Peyer's patch (tissue), 4 donors: ENCODE measurements around the gene DPF1. TPM values are rescaled to one million over a fixed set of nuclear protein-coding genes. Genes with fewer than 3 reads are reported as not detected.

Experiments used
- DNase-seq, 3 donors: peaks; one replicate each; pipeline ENCODE4 v3.0.0-alpha.2; 2017 to 2019
- H3K27ac ChIP-seq, 4 donors: fragments of 200-600 bp; sonication (generic); one replicate each; pipeline ENCODE4 v1.5.1; 2016 to 2019
- H3K27me3 ChIP-seq, 2 donors: fragments of 200-600 bp; sonication (generic); one replicate each; pipeline ENCODE4 v1.5.1; 2019
- H3K36me3 ChIP-seq, 3 donors: fragments of 200-600 bp; sonication (generic); one replicate each; pipeline ENCODE4 v1.5.1; 2016 to 2019
- H3K4me1 ChIP-seq, 4 donors: fragments of 200-600 bp; sonication (generic); one replicate each; pipeline ENCODE4 v1.5.1; 2016 to 2019
- H3K4me3 ChIP-seq, 4 donors: fragments of 200-600 bp; sonication (generic); 1 replicate in 3 of 4; 2 replicates in 1 of 4; pipeline ENCODE4 v1.5.1; 2016 to 2019; ENCODE audit warnings: mild to moderate bottlenecking in 1 of 4
- H3K9me3 ChIP-seq, 4 donors: fragments of 200-600 bp; sonication (generic); one replicate each; pipeline ENCODE4 v1.5.1; 2016 to 2019; ENCODE audit warnings: mild to moderate bottlenecking in 1 of 4
- CTCF ChIP-seq, 6 experiments: fragments of 450-650 bp in 4 of 6; fragments of 200-600 bp in 2 of 6; sonication (generic) in 1 of 6; IDR thresholded peaks; one replicate each; pipeline ENCODE4 v1.5.1; 2017 to 2019; ENCODE audit warnings: antibody characterized with exemption in 6 of 6, mild to moderate bottlenecking in 3 of 6, moderate library complexity in 1 of 6
- POLR2A ChIP-seq, 2 donors: fragments of 450-650 bp; IDR thresholded peaks; one replicate each; pipeline ENCODE4 v1.5.1; 2017; ENCODE audit warnings: antibody characterized with exemption in 2 of 2, mild to moderate bottlenecking in 2 of 2, moderate library complexity in 2 of 2
- small RNA-seq, 2 donors: library from RNA; depleted of rRNA; stranded (forward); fragments of <200 nt; gene quantifications; one replicate each; pipeline ENCODE3, GENCODE V24; 2016
- total RNA-seq, 4 donors: library from RNA; depleted of rRNA; stranded (reverse); fragments of >200 nt; gene quantifications; one replicate each; pipeline ENCODE4 v1.1.0, GENCODE V29; 2016

DPF1 gene
- total RNA-seq, 4 donors from 2014 or later = not detected

GRCh38 chr19:38165335-38165734 is 58.7 kb downstream of the DPF1 start:
- DNase-seq = no peak
- peaks cover 0 to 87% (median 0%) of the 10 kb centered on the region in 3 donors for H3K36me3 ChIP-seq
- H3K27ac ChIP-seq = no peak overlapping the region
- H3K4me1 ChIP-seq = no peaks in the 10 kb centered on the region
- peaks cover 0 to 13% (median 4%) of the 10 kb centered on the region in 4 donors for H3K9me3 ChIP-seq
- no peaks in the 10 kb centered on the region for H3K27me3 ChIP-seq
- TF ChIP-seq POLR2A (IDR thresholded peaks at IDR 0.05) (no peak), CTCF (IDR thresholded peaks at IDR 0.05) (no peak)
- H3K4me3 ChIP-seq = no peak overlapping the region

- TF ChIP-seq POLR2A (IDR thresholded peaks at IDR 0.05) = no peak
- DNase-seq = no peak
- peaks cover 0 to 13% (median 4%) of the 10 kb centered on the region in 4 donors for H3K9me3 ChIP-seq
- no peak overlapping the region for H3K4me3 ChIP-seq
- no peaks in the 10 kb centered on the region for H3K27me3 ChIP-seq
- H3K36me3 ChIP-seq = peaks cover 0 to 86% (median 0%) of the 10 kb centered on the region in 3 donors
- no peak overlapping the region for H3K27ac ChIP-seq
- no peaks in the 10 kb centered on the region for H3K4me1 ChIP-seq
These were observed 59.5 kb downstream of the DPF1 start for GRCh38 chr19:38164526-38164925.

- Histone ChIP-seq H3K4me3 (no peak overlapping the region), H3K27ac (no peak overlapping the region), H3K4me1 (no peaks in the 10 kb centered on the region), H3K9me3 (peaks cover 0 to 13% (median 4%) of the 10 kb centered on the region in 4 donors), H3K27me3 (no peaks in the 10 kb centered on the region), H3K36me3 (peaks cover 0 to 86% (median 0%) of the 10 kb centered on the region in 3 donors)
- DNase-seq = no peak
- no peak for TF ChIP-seq POLR2A (IDR thresholded peaks at IDR 0.05)
- TF ChIP-seq CTCF (IDR thresholded peaks at IDR 0.05) = no peak
These were observed 60.4 kb downstream of the DPF1 start for GRCh38 chr19:38163419-38164290.

- no peaks in the 10 kb centered on the region for H3K27me3 ChIP-seq
- H3K9me3 ChIP-seq = peaks cover 0 to 13% (median 4%) of the 10 kb centered on the region in 4 donors
- H3K27ac ChIP-seq = no peak overlapping the region
- no peak for TF ChIP-seq POLR2A (IDR thresholded peaks at IDR 0.05)
- no peaks in the 10 kb centered on the region for H3K4me1 ChIP-seq
- peaks cover 0 to 86% (median 0%) of the 10 kb centered on the region in 3 donors for H3K36me3 ChIP-seq
- no peak overlapping the region for H3K4me3 ChIP-seq
- no peak for DNase-seq
These were observed 61.4 kb downstream of the DPF1 start for GRCh38 chr19:38162632-38163031.

- Histone ChIP-seq H3K27me3 (no peaks in the 10 kb centered on the region), H3K9me3 (peaks cover 0 to 13% (median 4%) of the 10 kb centered on the region in 4 donors), H3K27ac (no peak overlapping the region), H3K36me3 (peaks cover 0 to 86% (median 0%) of the 10 kb centered on the region in 3 donors), H3K4me1 (no peaks in the 10 kb centered on the region), H3K4me3 (no peak overlapping the region)
- TF ChIP-seq CTCF (IDR thresholded peaks at IDR 0.05) (no peak), POLR2A (IDR thresholded peaks at IDR 0.05) (no peak)
- DNase-seq = no peak
These were observed 61.9 kb downstream of the DPF1 start for GRCh38 chr19:38162094-38162493.

Small RNAs within 50 kb of the gene (small RNA-seq; reads per million reads assigned to genes)
- gene RN7SL663P = 0 reads per million in 2 donors

Other genes with a start within 250 kb of the DPF1 start
- gene PPP1R14A, start 32.2 kb upstream of the DPF1 start, total RNA-seq = 10 to 100 TPM in 2 of 4 donors, 1 to 10 TPM in 2; 8.2 to 28.1 (median 17.7) TPM
- 1,000 to 10,000 TPM in 2 of 4 donors, 100 to 1,000 TPM in 2; 158 to 1,321 (median 873) TPM for gene SPINT2, start 40.4 kb upstream of the DPF1 start, total RNA-seq
- 100 to 1,000 TPM in 3 of 4 donors, 10 to 100 TPM in 1; 39.6 to 444 (median 348) TPM for gene C19orf33, start 80.0 kb upstream of the DPF1 start, total RNA-seq
- 10 to 100 TPM; 11.6 to 31.4 (median 15.0) TPM for gene YIF1B, start 91.7 kb upstream of the DPF1 start, total RNA-seq
- gene KCNK6, start 95.6 kb upstream of the DPF1 start, total RNA-seq = 10 to 100 TPM in 2 of 4 donors, 1 to 10 TPM in 2; 7.4 to 19.3 (median 12.3) TPM
- 10 to 100 TPM in 3 of 4 donors, 1 to 10 TPM in 1; 5.0 to 51.0 (median 22.8) TPM for gene CATSPERG, start 111.6 kb upstream of the DPF1 start, total RNA-seq
- 100 to 1,000 TPM; 118 to 211 (median 164) TPM for gene PSMD8, start 150.3 kb upstream of the DPF1 start, total RNA-seq
- gene GGN, start 163.8 kb upstream of the DPF1 start, total RNA-seq = 10 to 100 TPM in 1 of 4 donors, 1 to 10 TPM in 3; 2.5 to 10.1 (median 6.2) TPM
- gene SPRED3, start 164.5 kb upstream of the DPF1 start, total RNA-seq = 1 to 10 TPM in 2 of 4 donors, under 1 TPM in 1, not detected in 1; 0.88 to 5.9 (median 2.4) TPM
- gene FAM98C, start 178.9 kb upstream of the DPF1 start, total RNA-seq = 10 to 100 TPM; 28.9 to 76.8 (median 48.1) TPM
- gene RASGRP4, start 202.0 kb upstream of the DPF1 start, total RNA-seq = 1 to 10 TPM in 2 of 4 donors, under 1 TPM in 2; 0.70 to 9.1 (median 1.7) TPM
- 1 to 10 TPM in 3 of 4 donors, under 1 TPM in 1; 0.35 to 4.6 (median 3.4) TPM for gene RYR1, start 209.5 kb upstream of the DPF1 start, total RNA-seq